B cell (primary cell): Measurements from ENCODE around the gene NR4A2. TPM values are rescaled to one million over a fixed set of nuclear protein-coding genes. Genes with fewer than 3 reads are reported as not detected.
"Not testable (repeated sequence)": the region's sequence is repeated elsewhere in the genome, so short reads cannot be mapped to it uniquely, and the experiment has no call there.

Source experiments
- ATAC-seq: fragments of 200-7000 bp; cut with Tn5 transposase; one replicate; pipeline ENCODE4 v1.10.0; 2021; ENCODE audit warnings: low read depth, mild to moderate bottlenecking, moderate number of reproducible peaks, moderate library complexity
- CTCF ChIA-PET: fragments of 350-600 bp; sonication (Branson Sonifier 250); formaldehyde crosslinking; loops from one replicate; lab custom pipeline; 2021; ENCODE audit warnings: antibody characterized with exemption, inconsistent platforms; lab: Charles Lee
- POLR2A ChIA-PET: fragments of 350-600 bp; sonication (Branson Sonifier 250); formaldehyde crosslinking; loops from one replicate; lab custom pipeline; 2021; ENCODE audit warnings: antibody characterized with exemption; lab: Charles Lee
- DNase-seq: peaks from one replicate; pipeline ENCODE4 v3.0.0; 2013
- H2AFZ ChIP-seq: 2 replicates; pipeline ENCODE4 v1.6.1; 2012; ENCODE audit warnings: mild to moderate bottlenecking, low read depth, low read length; ENCODE audit not compliant: insufficient read depth, poor library complexity, severe bottlenecking
- H3K27ac ChIP-seq, 2 donors: 1 replicate in 1 of 2; 2 replicates in 1 of 2; pipeline ENCODE4 v1.5.1; 2012 to 2013; ENCODE audit warnings: low read length in 2 of 2, mild to moderate bottlenecking in 2 of 2, moderate library complexity in 1 of 2
- H3K27me3 ChIP-seq, 4 experiments: fragments of 200-600 bp in 1 of 4; sonication (generic) in 1 of 4; replicated peaks in 1 of 4; 1 replicate in 2 of 4; 2 replicates in 2 of 4; pipeline versions ENCODE4 v1.6.1 to v1.7.0; 2013 to 2016; ENCODE audit warnings: low read length in 3 of 4, mild to moderate bottlenecking in 2 of 4, mixed read lengths in 1 of 4, moderate library complexity in 1 of 4; ENCODE audit not compliant: insufficient read depth in 4 of 4, control insufficient read depth in 3 of 4; ENCODE audit errors: control extremely low read depth in 1 of 4
- H3K36me3 ChIP-seq, 2 experiments: replicated peaks in 1 of 2; 1 replicate in 1 of 2; 2 replicates in 1 of 2; pipeline versions ENCODE4 v1.6.1 to v1.7.1; 2013; ENCODE audit warnings: low read length in 1 of 2; ENCODE audit not compliant: insufficient read depth in 2 of 2, control insufficient read depth in 1 of 2; ENCODE audit errors: control extremely low read depth in 1 of 2, extremely low read depth in 1 of 2
- H3K4me1 ChIP-seq, 2 donors: fragments of 200-600 bp in 1 of 2; sonication (generic) in 1 of 2; 1 replicate in 1 of 2; 2 replicates in 1 of 2; pipeline versions ENCODE4 v1.5.1 to v1.6.1; 2013 to 2017; ENCODE audit warnings: low read length in 2 of 2; ENCODE audit not compliant: control insufficient read depth in 2 of 2, insufficient read depth in 2 of 2
- H3K4me2 ChIP-seq: replicated peaks from 2 replicates; pipeline ENCODE3; 2012; ENCODE audit warnings: mild to moderate bottlenecking, low read depth, low read length; ENCODE audit not compliant: poor library complexity, severe bottlenecking
- H3K4me3 ChIP-seq, 5 experiments: fragments of 200-600 bp in 1 of 5; sonication (generic) in 1 of 5; 1 replicate in 3 of 5; 2 replicates in 2 of 5; pipeline versions ENCODE4 v1.5.1 to v1.7.0; 2011 to 2016; ENCODE audit warnings: low read length in 4 of 5, mild to moderate bottlenecking in 4 of 5, low read depth in 2 of 5, control low read depth in 1 of 5, moderate library complexity in 1 of 5; ENCODE audit not compliant: insufficient read depth in 1 of 5; ENCODE audit errors: control extremely low read depth in 1 of 5, extremely low read depth in 1 of 5
- H3K79me2 ChIP-seq: fragments of 200-600 bp; sonication (generic); one replicate; pipeline ENCODE4 v1.6.0; 2016; ENCODE audit warnings: low read length; ENCODE audit not compliant: control insufficient read depth, insufficient read depth
- H3K9ac ChIP-seq: fragments of 200-600 bp; sonication (generic); 2 replicates; pipeline ENCODE4 v1.6.1; 2017; ENCODE audit warnings: mild to moderate bottlenecking, low read length, moderate library complexity
- H3K9me3 ChIP-seq, 3 donors: one replicate each; pipeline versions ENCODE4 v1.6.1 to v1.7.1; 2013; ENCODE audit warnings: low read length in 2 of 3; ENCODE audit not compliant: control insufficient read depth in 2 of 3, insufficient read depth in 1 of 3; ENCODE audit errors: control extremely low read depth in 1 of 3
- H4K20me1 ChIP-seq: 2 replicates; pipeline ENCODE4 v1.6.0; 2012; ENCODE audit warnings: mild to moderate bottlenecking, low read length; ENCODE audit not compliant: insufficient read depth, control insufficient read depth, poor library complexity, severe bottlenecking
- H3K27ac Mint-ChIP-seq: one replicate; pipeline ENCODE4 v1.8.0; 2021; ENCODE audit warnings: mixed read lengths
- H3K27me3 Mint-ChIP-seq: one replicate; pipeline ENCODE4 v1.8.0; 2021; ENCODE audit warnings: mixed read lengths
- H3K4me1 Mint-ChIP-seq: one replicate; pipeline ENCODE4 v1.8.0; 2021; ENCODE audit warnings: mixed read lengths
- H3K4me3 Mint-ChIP-seq: one replicate; pipeline ENCODE4 v1.8.0; 2021; ENCODE audit warnings: mixed read lengths
- H3K9me3 Mint-ChIP-seq: one replicate; pipeline ENCODE4 v1.8.0; 2022; ENCODE audit warnings: mixed read lengths; ENCODE audit not compliant: insufficient read depth
- EZH2 ChIP-seq: IDR thresholded peaks from 2 replicates; pipeline ENCODE4 v1.6.1; 2012; ENCODE audit warnings: borderline replicate concordance, low read depth, mild to moderate bottlenecking, moderate library complexity, low read length; ENCODE audit not compliant: insufficient read depth, poor library complexity, severe bottlenecking
- WGBS: methylation state at CpG from one replicate; pipeline ENCODE4 v1.1.5; 2013; ENCODE audit warnings: missing lambda C conversion rate; ENCODE audit not compliant: insufficient coverage; 5-methylcytosine and 5-hydroxymethylcytosine counted together
- intact Hi-C: fragments of 100-400 bp; cut with micrococcal nuclease; formaldehyde crosslinking; loops from one replicate; pipeline ENCODE4 v1.10.0; 2022
- polyA plus RNA-seq: library from polyadenylated mRNA; depleted of rRNA; stranded (reverse); fragments of >200 nt; gene quantifications from 2 replicates; pipeline ENCODE4 v1.2.3, GENCODE V29; 2012
- total RNA-seq, 2 donors: library from RNA; stranded (reverse); fragments of 120-200 nt in 1 of 2; gene quantifications; 1 replicate in 1 of 2; 2 replicates in 1 of 2; pipeline versions ENCODE4 v1.2.3 to v1.2.4, GENCODE V29; 2013 to 2022
- TF ChIP-seq, protein P1 (sequence below): fragments of 200-600 bp; IDR thresholded peaks from one replicate; pipeline ENCODE4 v1.8.0; 2022; ENCODE audit warnings: antibody characterized with exemption, mild to moderate bottlenecking

The NR4A2 gene
- total and polyA plus RNA-seq, 2 donors (not counting 1 experiment from before 2014, with no cell fraction given) = 30.6 to 177 TPM

DNA sequence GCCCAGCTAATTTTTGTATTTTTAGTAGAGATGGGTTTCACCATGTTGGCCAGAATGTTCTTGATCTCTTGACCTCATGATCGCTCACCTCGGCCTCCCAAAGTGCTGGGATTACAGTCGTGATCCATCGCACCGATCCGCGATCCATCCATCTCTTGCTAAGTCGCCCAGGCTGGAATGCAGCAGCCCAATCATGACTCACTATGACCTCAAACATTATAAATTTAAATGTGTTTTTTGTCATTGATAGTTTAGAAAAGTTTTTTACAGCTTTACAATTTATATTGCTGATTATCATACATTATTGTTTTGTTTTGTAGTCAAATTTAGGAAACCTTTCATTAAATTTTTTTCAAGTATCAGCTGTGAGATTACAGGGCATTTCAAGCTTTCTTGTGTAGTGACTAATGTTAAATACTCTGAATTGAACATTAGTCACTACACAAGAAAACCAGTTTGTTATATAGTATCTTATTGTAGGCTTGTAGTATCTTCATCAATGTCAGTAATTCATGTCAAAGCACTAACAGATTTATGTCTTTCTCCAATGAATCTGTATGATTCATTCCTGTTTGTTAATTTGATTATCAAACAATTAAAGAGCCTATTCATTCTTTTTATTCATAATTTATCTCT lies 37.5 kb downstream of the NR4A2 start:
- no peaks in the 10 kb centered on the region for H3K4me1 ChIP-seq
- WGBS = 80% methylated on average over 7 of the region's 8 CpGs
- no peak overlapping the region for H3K4me3 ChIP-seq
- H3K9ac ChIP-seq = no peak overlapping the region
- intact Hi-C loops = no loop called here
- Mint-ChIP-seq H3K4me3 (no peak overlapping the region), H3K9me3 (peaks cover 2% of the 10 kb centered on the region), H3K4me1 (no peaks in the 10 kb centered on the region), H3K27me3 (peaks cover 21% of the 10 kb centered on the region), H3K27ac (no peak overlapping the region)
- ATAC-seq = no peak
- H4K20me1 ChIP-seq = no peaks in the 10 kb centered on the region
- H3K79me2 ChIP-seq = no peaks in the 10 kb centered on the region
- no peak overlapping the region for H2AFZ ChIP-seq
- no peak overlapping the region for H3K4me2 ChIP-seq
- H3K27ac ChIP-seq = no peak overlapping the region
- ChIA-PET CTCF (interaction anchor here (1.8 kb wide), 1 partner anchor 295 kb away, joined by 4 read pairs; no protein-coding TSS in a partner anchor), POLR2A (no interaction called here)
- H3K27me3 ChIP-seq = peaks cover 0 to 3% (median 0%) of the 10 kb centered on the region in 4 experiments
- TF ChIP-seq, protein P1, sequence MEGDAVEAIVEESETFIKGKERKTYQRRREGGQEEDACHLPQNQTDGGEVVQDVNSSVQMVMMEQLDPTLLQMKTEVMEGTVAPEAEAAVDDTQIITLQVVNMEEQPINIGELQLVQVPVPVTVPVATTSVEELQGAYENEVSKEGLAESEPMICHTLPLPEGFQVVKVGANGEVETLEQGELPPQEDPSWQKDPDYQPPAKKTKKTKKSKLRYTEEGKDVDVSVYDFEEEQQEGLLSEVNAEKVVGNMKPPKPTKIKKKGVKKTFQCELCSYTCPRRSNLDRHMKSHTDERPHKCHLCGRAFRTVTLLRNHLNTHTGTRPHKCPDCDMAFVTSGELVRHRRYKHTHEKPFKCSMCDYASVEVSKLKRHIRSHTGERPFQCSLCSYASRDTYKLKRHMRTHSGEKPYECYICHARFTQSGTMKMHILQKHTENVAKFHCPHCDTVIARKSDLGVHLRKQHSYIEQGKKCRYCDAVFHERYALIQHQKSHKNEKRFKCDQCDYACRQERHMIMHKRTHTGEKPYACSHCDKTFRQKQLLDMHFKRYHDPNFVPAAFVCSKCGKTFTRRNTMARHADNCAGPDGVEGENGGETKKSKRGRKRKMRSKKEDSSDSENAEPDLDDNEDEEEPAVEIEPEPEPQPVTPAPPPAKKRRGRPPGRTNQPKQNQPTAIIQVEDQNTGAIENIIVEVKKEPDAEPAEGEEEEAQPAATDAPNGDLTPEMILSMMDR = no peak
- TF ChIP-seq EZH2 = no peak
- H3K9me3 ChIP-seq = peaks cover 0 to 3% (median 3%) of the 10 kb centered on the region in 3 donors
- no peak for DNase-seq
- H3K36me3 ChIP-seq = no peaks in the 10 kb centered on the region

DNA sequence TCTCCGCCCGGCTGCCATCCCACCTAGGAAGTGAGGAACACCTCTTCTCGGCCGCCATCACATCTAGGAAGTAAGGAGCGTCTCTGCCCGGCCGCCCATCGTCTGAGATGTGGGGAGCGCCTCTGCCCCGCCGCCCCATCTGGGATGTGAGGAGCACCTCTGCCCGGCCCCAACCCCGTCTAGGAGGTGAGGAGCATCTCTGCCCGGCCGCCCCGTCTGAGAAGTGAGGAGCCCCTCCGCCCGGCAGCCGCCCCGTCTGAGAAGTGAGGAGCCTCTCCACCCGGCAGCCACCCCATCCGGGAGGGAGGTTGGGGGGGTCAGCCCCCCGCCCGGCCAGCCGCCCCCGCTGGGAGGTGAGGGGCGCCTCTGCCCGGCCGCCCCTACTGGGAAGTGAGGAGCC lies 39.1 kb downstream of the NR4A2 start:
- H3K9me3 ChIP-seq, DNase-seq, ATAC-seq, H3K4me2 ChIP-seq, H3K79me2 ChIP-seq, CTCF ChIA-PET, H3K4me3 Mint-ChIP-seq, H3K36me3 ChIP-seq, H2AFZ ChIP-seq, H3K27ac Mint-ChIP-seq, H4K20me1 ChIP-seq, H3K9ac ChIP-seq, H3K4me1 Mint-ChIP-seq, H3K27me3 ChIP-seq, POLR2A ChIA-PET, intact Hi-C loops, H3K27ac ChIP-seq, H3K4me3 ChIP-seq, H3K9me3 Mint-ChIP-seq, H3K4me1 ChIP-seq: not testable (repeated sequence)
- WGBS = 98% methylated on average over 7 of the region's 29 CpGs
- peaks cover 12% of the 10 kb centered on the region for H3K27me3 Mint-ChIP-seq
